ENCODE measurements around the gene HPS3.

- TF ChIP-seq CTCF (IDR thresholded peaks at IDR 0.05): no peak
- TF ChIP-seq POLR2A (IDR thresholded peaks at IDR 0.05): no peak
- no peak for TF ChIP-seq POLR2AphosphoS5 (IDR thresholded peaks at IDR 0.05)
Observed at GRCh38 chr3:149221783-149222517, 92.5 kb downstream of the HPS3 start, which contains the start of gene CP.

All from suprapubic skin (tissue), 4 donors.